BE2C (cell line): Measurements from ENCODE around the gene NXPH4.
A peak's percentile ranks its signal among the peaks of the same experiment; 100 is the strongest.

Experiments used
- DNase-seq: peaks from one replicate; pipeline ENCODE4 v3.0.0-alpha.2; 2020
- H3K27me3 ChIP-seq: fragments of 250-450 bp; sonication (Bioruptor Pico); 2 replicates; pipeline ENCODE4 v1.5.1; 2020; ENCODE audit warnings: mild to moderate bottlenecking
- H3K36me3 ChIP-seq: fragments of 250-450 bp; sonication (Bioruptor Pico); 2 replicates; pipeline ENCODE4 v1.5.1; 2020; ENCODE audit warnings: mild to moderate bottlenecking
- H3K4me1 ChIP-seq: fragments of 250-450 bp; sonication (Bioruptor Pico); 2 replicates; pipeline ENCODE4 v1.5.1; 2020
- H3K4me3 ChIP-seq: 2 replicates; pipeline ENCODE4 v1.5.1; 2011; ENCODE audit warnings: low read depth, low read length
- H3K9me3 ChIP-seq: fragments of 250-450 bp; sonication (Bioruptor Pico); 2 replicates; pipeline ENCODE4 v1.5.1; 2020
- CTCF ChIP-seq: IDR thresholded peaks from 2 replicates; pipeline ENCODE4 v1.5.1; 2012; ENCODE audit warnings: mild to moderate bottlenecking, low read depth, low read length

The NXPH4 gene

GRCh38 chr12:57237596-57237931 is 21.0 kb downstream of the NXPH4 start:
- Histone ChIP-seq H3K9me3 (no peaks in the 10 kb centered on the region), H3K4me1 (peaks cover 35% of the 10 kb centered on the region), H3K4me3 (no peak overlapping the region), H3K27me3 (peaks cover 76% of the 10 kb centered on the region), H3K36me3 (peaks cover 18% of the 10 kb centered on the region)
- no peak for DNase-seq
- no peak for TF ChIP-seq CTCF

GRCh38 chr12:57237932-57238853 is 21.6 kb downstream of the NXPH4 start:
- H3K27me3 ChIP-seq: peaks cover 79% of the 10 kb centered on the region
- TF ChIP-seq CTCF: no peak
- peaks cover 12% of the 10 kb centered on the region for H3K36me3 ChIP-seq
- no peak for DNase-seq
- no peaks in the 10 kb centered on the region for H3K9me3 ChIP-seq
- H3K4me3 ChIP-seq: peak overlapping the region; percentile 63
- peaks cover 35% of the 10 kb centered on the region for H3K4me1 ChIP-seq

GRCh38 chr12:57238854-57239554 is 22.4 kb downstream of the NXPH4 start:
- peaks cover 81% of the 10 kb centered on the region for H3K27me3 ChIP-seq
- peak overlapping the region; percentile 63 for H3K4me3 ChIP-seq
- peaks cover 4% of the 10 kb centered on the region for H3K36me3 ChIP-seq
- peak; percentile 89 for DNase-seq
- H3K9me3 ChIP-seq: no peaks in the 10 kb centered on the region
- H3K4me1 ChIP-seq: peaks cover 33% of the 10 kb centered on the region
- peak; percentile 100 for TF ChIP-seq CTCF

GRCh38 chr12:57239587-57240065 is 23.0 kb downstream of the NXPH4 start:
- peaks cover 27% of the 10 kb centered on the region for H3K4me1 ChIP-seq
- H3K4me3 ChIP-seq: peak overlapping the region; percentile 63
- H3K36me3 ChIP-seq: no peaks in the 10 kb centered on the region
- no peaks in the 10 kb centered on the region for H3K9me3 ChIP-seq
- TF ChIP-seq CTCF: no peak
- DNase-seq: no peak
- peaks cover 82% of the 10 kb centered on the region for H3K27me3 ChIP-seq

GRCh38 chr12:57240066-57240921 is 23.7 kb downstream of the NXPH4 start:
- TF ChIP-seq CTCF: no peak
- Histone ChIP-seq H3K27me3 (peaks cover 84% of the 10 kb centered on the region), H3K4me1 (peaks cover 26% of the 10 kb centered on the region), H3K9me3 (no peaks in the 10 kb centered on the region), H3K36me3 (no peaks in the 10 kb centered on the region), H3K4me3 (peak overlapping the region; percentile 63)
- peak; percentile 59 for DNase-seq
